ENCODE results near the gene LMNA.

GRCh38 chr1:156128308-156128653, 13.8 kb downstream of the LMNA start:
- TF ChIP-seq POLR2A (IDR thresholded peaks at IDR 0.05) (no peak), CTCF (IDR thresholded peaks at IDR 0.05) (no peak), EP300 (IDR thresholded peaks at IDR 0.05) (no peak)

Data from ovary (tissue), 3 donors.